MM.1S (cell line): ENCODE results near the gene SYNDIG1.

ENCODE experiments used
- DNase-seq: peaks from one replicate; pipeline ENCODE4 v3.0.0-alpha.2; 2015
- H2AFZ ChIP-seq: fragments of 300-600 bp; sonication (generic); 2 replicates; pipeline ENCODE4 v1.6.0; 2016; ENCODE audit warnings: antibody characterized with exemption, low read length
- H3F3A ChIP-seq: fragments of 300-600 bp; sonication (generic); 2 replicates; pipeline ENCODE4 v1.6.1; 2016; ENCODE audit warnings: mild to moderate bottlenecking, antibody characterized with exemption, low read length, moderate library complexity, mixed read lengths; ENCODE audit not compliant: insufficient read depth
- H3K27ac ChIP-seq: fragments of 300-600 bp; sonication (generic); 2 replicates; pipeline ENCODE4 v1.5.1; 2016; ENCODE audit warnings: mild to moderate bottlenecking, low read length
- H3K27me3 ChIP-seq: fragments of 300-600 bp; sonication (generic); replicated peaks from 2 replicates; pipeline ENCODE4 v1.6.0; 2016; ENCODE audit warnings: low read length; ENCODE audit not compliant: insufficient read depth
- H3K36me3 ChIP-seq: fragments of 300-600 bp; sonication (generic); replicated peaks from 2 replicates; pipeline ENCODE4 v1.6.1; 2016; ENCODE audit warnings: mild to moderate bottlenecking, low read length, mixed read lengths; ENCODE audit not compliant: insufficient read depth
- H3K4me1 ChIP-seq: fragments of 300-600 bp; sonication (generic); 2 replicates; pipeline ENCODE4 v1.6.1; 2016; ENCODE audit warnings: low read length, mixed read lengths
- H3K4me2 ChIP-seq: fragments of 300-600 bp; sonication (generic); 2 replicates; pipeline ENCODE4 v1.6.0; 2016; ENCODE audit warnings: low read depth, low read length
- H3K4me3 ChIP-seq: fragments of 300-600 bp; sonication (generic); 2 replicates; pipeline ENCODE4 v1.5.1; 2016; ENCODE audit warnings: low read length, mixed read lengths
- H3K79me2 ChIP-seq: fragments of 300-600 bp; sonication (generic); 2 replicates; pipeline ENCODE4 v1.6.1; 2016; ENCODE audit warnings: mixed run types, low read length, mixed read lengths
- H3K9ac ChIP-seq: fragments of 300-600 bp; sonication (generic); 2 replicates; pipeline ENCODE4 v1.6.1; 2016; ENCODE audit warnings: low read length, mixed read lengths
- H3K9me2 ChIP-seq: fragments of 300-600 bp; sonication (generic); replicated peaks from 2 replicates; pipeline ENCODE4 v1.6.1; 2016; ENCODE audit warnings: mild to moderate bottlenecking, low read length, mixed read lengths; ENCODE audit not compliant: insufficient read depth
- H3K9me3 ChIP-seq: fragments of 300-600 bp; sonication (generic); replicated peaks from 2 replicates; pipeline ENCODE4 v1.6.1; 2016; ENCODE audit warnings: mild to moderate bottlenecking, low read length, mixed read lengths; ENCODE audit not compliant: insufficient read depth
- H4K20me1 ChIP-seq: fragments of 300-600 bp; sonication (generic); 2 replicates; pipeline ENCODE4 v1.6.1; 2016; ENCODE audit warnings: mild to moderate bottlenecking, low read length, moderate library complexity, mixed read lengths; ENCODE audit not compliant: insufficient read depth
- EZH2 ChIP-seq: fragments of 300-600 bp; sonication (generic); optimal IDR thresholded peaks from 2 replicates; pipeline ENCODE3; 2017; ENCODE audit warnings: low read depth, mild to moderate bottlenecking, antibody characterized with exemption, low read length, mixed read lengths
- EZH2phosphoT487 ChIP-seq: fragments of 300-600 bp; sonication (generic); IDR thresholded peaks from 2 replicates; pipeline ENCODE4 v1.6.1; 2018; ENCODE audit warnings: antibody characterized with exemption, low read length
- TF ChIP-seq, protein P1 (sequence below): fragments of 300-600 bp; sonication (generic); IDR thresholded peaks from 2 replicates; pipeline ENCODE4 v1.5.1; 2016; ENCODE audit warnings: antibody characterized with exemption, low read length, mixed read lengths

The SYNDIG1 gene

GRCh38 chr20:24483435-24484080, 14.1 kb downstream of the SYNDIG1 start:
- Histone ChIP-seq H3K4me2 (no peak overlapping the region), H3K79me2 (peaks cover 94% of the 10 kb centered on the region), H3K9me2 (no peaks in the 10 kb centered on the region), H3K4me3 (no peak overlapping the region), H3K27ac (no peak overlapping the region), H4K20me1 (0 out of 2 replicates have a peak, but pooled peaks cover 2% of the 10 kb centered on the region), H2AFZ (no peak overlapping the region), H3K27me3 (no peaks in the 10 kb centered on the region), H3K9ac (no peak overlapping the region), H3K36me3 (peaks cover 4% of the 10 kb centered on the region), H3F3A (no peaks in the 10 kb centered on the region), H3K9me3 (no peaks in the 10 kb centered on the region), H3K4me1 (no peaks in the 10 kb centered on the region)
- no peak for TF ChIP-seq EZH2phosphoT487
- TF ChIP-seq, protein P1, sequence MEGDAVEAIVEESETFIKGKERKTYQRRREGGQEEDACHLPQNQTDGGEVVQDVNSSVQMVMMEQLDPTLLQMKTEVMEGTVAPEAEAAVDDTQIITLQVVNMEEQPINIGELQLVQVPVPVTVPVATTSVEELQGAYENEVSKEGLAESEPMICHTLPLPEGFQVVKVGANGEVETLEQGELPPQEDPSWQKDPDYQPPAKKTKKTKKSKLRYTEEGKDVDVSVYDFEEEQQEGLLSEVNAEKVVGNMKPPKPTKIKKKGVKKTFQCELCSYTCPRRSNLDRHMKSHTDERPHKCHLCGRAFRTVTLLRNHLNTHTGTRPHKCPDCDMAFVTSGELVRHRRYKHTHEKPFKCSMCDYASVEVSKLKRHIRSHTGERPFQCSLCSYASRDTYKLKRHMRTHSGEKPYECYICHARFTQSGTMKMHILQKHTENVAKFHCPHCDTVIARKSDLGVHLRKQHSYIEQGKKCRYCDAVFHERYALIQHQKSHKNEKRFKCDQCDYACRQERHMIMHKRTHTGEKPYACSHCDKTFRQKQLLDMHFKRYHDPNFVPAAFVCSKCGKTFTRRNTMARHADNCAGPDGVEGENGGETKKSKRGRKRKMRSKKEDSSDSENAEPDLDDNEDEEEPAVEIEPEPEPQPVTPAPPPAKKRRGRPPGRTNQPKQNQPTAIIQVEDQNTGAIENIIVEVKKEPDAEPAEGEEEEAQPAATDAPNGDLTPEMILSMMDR, result no peak
- no peak for TF ChIP-seq EZH2
- DNase-seq, result no peak

- H3K9me2 ChIP-seq, result no peaks in the 10 kb centered on the region
- no peak overlapping the region for H2AFZ ChIP-seq
- H3K4me3 ChIP-seq, result no peak overlapping the region
- no peaks in the 10 kb centered on the region for H3F3A ChIP-seq
- H3K27ac ChIP-seq, result no peak overlapping the region
- TF ChIP-seq EZH2phosphoT487 (no peak), EZH2 (no peak)
- TF ChIP-seq, protein P1, result no peak
- no peaks in the 10 kb centered on the region for H3K27me3 ChIP-seq
- peaks cover 4% of the 10 kb centered on the region for H3K36me3 ChIP-seq
- H3K9ac ChIP-seq, result no peak overlapping the region
- no peaks in the 10 kb centered on the region for H4K20me1 ChIP-seq
- no peak overlapping the region for H3K4me2 ChIP-seq
- DNase-seq, result no peak
- no peaks in the 10 kb centered on the region for H3K4me1 ChIP-seq
- no peaks in the 10 kb centered on the region for H3K9me3 ChIP-seq
- peaks cover 92% of the 10 kb centered on the region for H3K79me2 ChIP-seq
Measured at GRCh38 chr20:24484081-24484450, 14.6 kb downstream of the SYNDIG1 start.

DNA sequence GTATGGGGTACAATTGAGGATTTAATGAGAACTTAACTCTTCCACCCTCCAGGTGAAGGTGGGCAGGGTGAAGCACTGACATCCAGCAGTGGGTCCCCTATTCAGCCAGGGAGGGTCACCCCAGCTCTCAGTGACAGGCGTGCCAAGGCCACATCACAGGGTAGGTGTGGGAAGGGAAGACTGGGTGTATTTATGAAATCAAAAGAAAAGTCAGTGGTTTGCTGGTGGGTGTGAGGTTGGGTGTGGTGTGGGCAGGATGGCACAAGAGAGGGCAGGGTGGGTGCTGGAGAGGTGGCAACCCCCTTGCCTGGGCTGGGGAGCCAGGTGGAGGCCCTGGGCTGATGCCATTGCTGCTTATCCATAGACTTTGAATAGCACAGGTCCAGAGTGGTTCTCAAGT, 16.6 kb downstream of the SYNDIG1 start:
- no peaks in the 10 kb centered on the region for H3F3A ChIP-seq
- H3K79me2 ChIP-seq, result peaks cover 83% of the 10 kb centered on the region
- H2AFZ ChIP-seq, result no peak overlapping the region
- TF ChIP-seq EZH2phosphoT487, result no peak
- TF ChIP-seq, protein P1, result no peak
- TF ChIP-seq EZH2, result no peak
- H3K9me2 ChIP-seq, result no peaks in the 10 kb centered on the region
- H4K20me1 ChIP-seq, result no peaks in the 10 kb centered on the region
- H3K4me2 ChIP-seq, result no peak overlapping the region
- H3K4me3 ChIP-seq, result no peak overlapping the region
- DNase-seq, result no peak
- no peak overlapping the region for H3K9ac ChIP-seq
- H3K9me3 ChIP-seq, result no peaks in the 10 kb centered on the region
- no peak overlapping the region for H3K27ac ChIP-seq
- H3K27me3 ChIP-seq, result no peaks in the 10 kb centered on the region
- H3K4me1 ChIP-seq, result no peaks in the 10 kb centered on the region
- H3K36me3 ChIP-seq, result peaks cover 4% of the 10 kb centered on the region
